Neuronal stem cell (in vitro differentiated cells): ENCODE results near the gene NKX2-3.

Source experiments
- DNase-seq: peaks from one replicate; pipeline ENCODE4 v3.0.0-alpha.2; 2013; ENCODE audit warnings: low spot score
- H2AFZ ChIP-seq: one replicate; pipeline ENCODE4 v1.6.1; 2013; ENCODE audit warnings: mild to moderate bottlenecking, low read length, inconsistent platforms
- H2AK5ac ChIP-seq: 2 replicates; pipeline ENCODE4 v1.6.1; 2013; ENCODE audit warnings: low read depth, mild to moderate bottlenecking, inconsistent platforms, low read length, moderate library complexity, mixed read lengths
- H2BK120ac ChIP-seq: 2 replicates; pipeline ENCODE4 v1.6.1; 2013; ENCODE audit warnings: low read depth, mild to moderate bottlenecking, inconsistent platforms, low read length, moderate library complexity, mixed read lengths
- H2BK12ac ChIP-seq: one replicate; pipeline ENCODE4 v1.6.1; 2013; ENCODE audit warnings: low read length, inconsistent platforms
- H2BK15ac ChIP-seq: 2 replicates; pipeline ENCODE4 v1.6.1; 2013; ENCODE audit warnings: mild to moderate bottlenecking, low read length, inconsistent platforms, mixed read lengths
- H2BK5ac ChIP-seq: one replicate; pipeline ENCODE4 v1.6.1; 2013; ENCODE audit warnings: inconsistent platforms, mild to moderate bottlenecking, low read length, moderate library complexity
- H3K14ac ChIP-seq: one replicate; pipeline ENCODE4 v1.6.1; 2013; ENCODE audit warnings: low read length, inconsistent platforms
- H3K18ac ChIP-seq: 2 replicates; pipeline ENCODE4 v1.6.1; 2013; ENCODE audit warnings: low read length, inconsistent platforms
- H3K23ac ChIP-seq: 2 replicates; pipeline ENCODE4 v1.6.1; 2013; ENCODE audit warnings: low read depth, mild to moderate bottlenecking, mixed read lengths, low read length, inconsistent platforms; ENCODE audit not compliant: poor library complexity
- H3K27ac ChIP-seq: replicated peaks from 3 replicates; pipeline ENCODE4 v1.5.1; 2013; ENCODE audit warnings: low read length, inconsistent platforms
- H3K27me3 ChIP-seq, 3 experiments: 2 replicates each; pipeline ENCODE4 v1.6.1; 2013; ENCODE audit warnings: low read length in 3 of 3, mild to moderate bottlenecking in 2 of 3, inconsistent platforms in 1 of 3, low read depth in 1 of 3, mixed read lengths in 1 of 3, moderate library complexity in 1 of 3; ENCODE audit not compliant: control insufficient read depth in 3 of 3, insufficient read depth in 3 of 3
- H3K36me3 ChIP-seq, 2 donors: replicated peaks in 1 of 2; 2 replicates each; pipeline ENCODE4 v1.6.1; 2013; ENCODE audit warnings: low read length in 2 of 2; ENCODE audit not compliant: control insufficient read depth in 2 of 2, insufficient read depth in 2 of 2
- H3K4ac ChIP-seq: 2 replicates; pipeline ENCODE4 v1.6.1; 2013; ENCODE audit warnings: inconsistent platforms, mild to moderate bottlenecking, low read length, moderate library complexity
- H3K4me1 ChIP-seq, 2 donors: 1 replicate in 1 of 2; 2 replicates in 1 of 2; pipeline ENCODE4 v1.6.1; 2013; ENCODE audit warnings: low read length in 2 of 2, low read depth in 1 of 2; ENCODE audit not compliant: control insufficient read depth in 2 of 2, insufficient read depth in 1 of 2
- H3K4me2 ChIP-seq: one replicate; pipeline ENCODE4 v1.6.1; 2013; ENCODE audit warnings: mild to moderate bottlenecking, low read length, inconsistent platforms; ENCODE audit not compliant: insufficient read depth, poor library complexity, severe bottlenecking
- H3K4me3 ChIP-seq, 2 donors: 2 replicates each; pipeline ENCODE4 v1.5.1; 2013; ENCODE audit warnings: low read length in 2 of 2, mild to moderate bottlenecking in 2 of 2, inconsistent platforms in 1 of 2, moderate library complexity in 1 of 2
- H3K79me1 ChIP-seq: one replicate; pipeline ENCODE4 v1.6.1; 2013; ENCODE audit warnings: low read depth, mild to moderate bottlenecking, inconsistent platforms, low read length, moderate library complexity
- H3K9ac ChIP-seq: one replicate; pipeline ENCODE4 v1.6.1; 2013; ENCODE audit warnings: mild to moderate bottlenecking, low read depth, low read length, inconsistent platforms; ENCODE audit not compliant: poor library complexity
- H3K9me3 ChIP-seq, 2 donors: replicated peaks in 1 of 2; 2 replicates each; pipeline versions ENCODE3 to v1.6.1; 2013; ENCODE audit warnings: low read length in 2 of 2, mild to moderate bottlenecking in 2 of 2, inconsistent platforms in 1 of 2, low read depth in 1 of 2, mixed read lengths in 1 of 2, moderate library complexity in 1 of 2; ENCODE audit not compliant: control insufficient read depth in 2 of 2, insufficient read depth in 1 of 2
- H4K8ac ChIP-seq: one replicate; pipeline ENCODE4 v1.6.1; 2013; ENCODE audit warnings: low read depth, mild to moderate bottlenecking, inconsistent platforms, low read length, moderate library complexity
- H4K91ac ChIP-seq: one replicate; pipeline ENCODE4 v1.6.1; 2013; ENCODE audit warnings: low read length, low read depth, mild to moderate bottlenecking, inconsistent platforms; ENCODE audit not compliant: poor library complexity
- WGBS, 2 donors: extraction: QIAGEN DNeasy Blood & Tissue Kit; methylation state at CpG; one replicate each; pipeline ENCODE4 v1.1.7; 2013; ENCODE audit warnings: missing lambda C conversion rate in 2 of 2, mixed read lengths in 1 of 2; ENCODE audit not compliant: insufficient read length in 2 of 2, insufficient replicate concordance in 1 of 2; ENCODE audit errors: extremely low coverage in 2 of 2; 5-methylcytosine and 5-hydroxymethylcytosine counted together

The NKX2-3 gene

DNA sequence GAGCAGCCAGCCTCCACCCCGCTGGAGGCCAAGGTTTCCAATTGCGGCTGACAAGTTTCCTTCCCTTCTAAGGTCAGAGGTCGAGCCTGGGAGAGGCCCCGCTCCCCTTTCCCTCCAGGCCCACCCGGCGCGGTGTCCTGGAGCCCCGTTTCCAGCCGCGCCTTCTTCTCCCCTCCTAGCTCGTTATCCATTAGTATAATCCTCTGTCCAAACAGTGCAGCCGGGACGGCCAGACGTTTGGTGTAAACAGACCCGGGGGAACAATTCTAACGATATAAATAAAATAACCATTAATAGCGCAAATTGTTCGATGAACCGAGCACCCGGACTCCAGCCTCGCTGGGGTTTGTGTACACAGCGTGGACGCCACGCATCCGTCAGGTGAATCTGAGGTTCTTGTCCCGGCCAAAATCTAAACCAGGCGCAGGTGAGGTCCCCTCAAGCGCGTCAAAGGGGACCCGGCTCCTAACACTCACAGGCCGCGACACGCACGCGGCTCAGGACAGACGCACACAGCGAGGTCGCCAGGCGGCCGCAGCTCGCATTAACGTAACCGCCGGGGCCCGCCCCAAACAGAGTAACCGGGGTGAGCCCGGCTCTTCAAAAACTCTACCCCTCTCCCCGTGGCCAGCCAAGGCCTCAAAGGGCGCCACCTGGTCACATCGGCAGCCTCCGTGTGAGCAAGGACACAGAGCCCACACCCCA lies 10.8 kb upstream of the NKX2-3 start:
- Histone ChIP-seq H3K4ac (no peak overlapping the region), H3K4me3 (no peak overlapping the region), H2BK12ac (no peak overlapping the region), H3K18ac (peak overlapping the region; percentile 44), H2BK5ac (no peak overlapping the region), H2BK15ac (no peak overlapping the region), H4K8ac (no peak overlapping the region), H4K91ac (no peak overlapping the region), H3K36me3 (no peaks in the 10 kb centered on the region), H3K4me2 (no peak overlapping the region), H3K79me1 (no peaks in the 10 kb centered on the region), H3K14ac (no peak overlapping the region), H3K23ac (peak overlapping the region; percentile 68), H2BK120ac (no peak overlapping the region), H3K9ac (no peak overlapping the region), H2AFZ (peak overlapping the region; percentile 16), H3K9me3 (no peaks in the 10 kb centered on the region), H3K27ac (no peak overlapping the region), H3K4me1 (peaks cover 7 to 10% of the 10 kb centered on the region in 2 donors), H2AK5ac (no peak overlapping the region), H3K27me3 (peaks cover 67 to 98% (median 87%) of the 10 kb centered on the region in 3 experiments)
- DNase-seq: no peak
- no CpG with 5 or more reads among the region's 51 CpGs for WGBS, 2 donors

DNA sequence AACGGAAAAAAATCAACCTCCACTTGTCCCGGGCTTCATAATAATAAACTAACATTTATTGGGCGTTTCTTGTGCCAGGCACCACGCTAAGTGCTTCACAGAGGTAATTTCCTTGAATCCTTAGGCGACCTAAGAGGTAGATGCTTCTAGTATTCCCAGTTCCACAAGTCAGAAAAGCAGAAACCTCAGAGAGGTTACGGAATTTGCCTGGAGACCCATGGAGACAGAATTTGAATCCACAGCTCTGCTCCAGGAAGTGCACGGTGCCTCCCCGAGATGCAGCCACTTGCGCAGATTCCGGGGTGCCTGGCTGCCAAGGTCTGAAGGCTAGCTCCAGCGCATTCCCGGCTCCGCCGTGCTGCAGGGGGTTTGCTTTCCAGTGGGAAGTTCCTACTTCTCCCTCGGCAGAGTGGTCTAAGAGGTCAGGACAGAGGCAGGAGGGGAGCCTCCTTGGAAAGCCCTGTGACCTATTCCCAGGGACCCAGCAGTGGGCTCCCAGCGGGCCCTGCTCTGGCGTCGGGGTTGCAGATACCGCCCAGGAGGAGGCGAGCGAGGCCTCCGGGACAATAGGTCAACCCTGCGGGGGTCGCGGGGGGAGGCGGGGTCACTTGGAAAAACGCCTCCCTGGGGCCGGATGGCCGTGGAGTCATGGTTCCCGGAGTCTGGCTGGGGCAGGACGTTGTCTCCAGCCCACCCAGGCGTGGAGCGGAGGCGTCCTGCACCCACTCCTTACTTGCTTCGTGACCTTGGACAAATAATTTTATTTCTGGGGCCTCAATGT lies 10.1 kb upstream of the NKX2-3 start:
- H3K27me3 ChIP-seq: peaks cover 74 to 98% (median 90%) of the 10 kb centered on the region in 3 experiments
- H2BK120ac ChIP-seq: no peak overlapping the region
- no CpG with 5 or more reads among the region's 35 CpGs for WGBS, 2 donors
- peaks cover 7 to 10% of the 10 kb centered on the region in 2 donors for H3K4me1 ChIP-seq
- no peak overlapping the region for H3K4ac ChIP-seq
- H3K79me1 ChIP-seq: no peaks in the 10 kb centered on the region
- H3K4me3 ChIP-seq: no peak overlapping the region
- H2BK15ac ChIP-seq: no peak overlapping the region
- H2AK5ac ChIP-seq: no peak overlapping the region
- H3K4me2 ChIP-seq: peak overlapping the region; percentile 30
- H4K8ac ChIP-seq: no peak overlapping the region
- no peak for DNase-seq
- H3K18ac ChIP-seq: peak overlapping the region; percentile 68
- no peak overlapping the region for H4K91ac ChIP-seq
- no peak overlapping the region for H2BK5ac ChIP-seq
- no peak overlapping the region for H3K9ac ChIP-seq
- H2BK12ac ChIP-seq: no peak overlapping the region
- no peak overlapping the region for H3K14ac ChIP-seq
- H3K9me3 ChIP-seq: no peaks in the 10 kb centered on the region
- H3K36me3 ChIP-seq: no peaks in the 10 kb centered on the region
- no peak overlapping the region for H3K23ac ChIP-seq
- no peak overlapping the region for H3K27ac ChIP-seq
- H2AFZ ChIP-seq: peak overlapping the region; percentile 21

DNA sequence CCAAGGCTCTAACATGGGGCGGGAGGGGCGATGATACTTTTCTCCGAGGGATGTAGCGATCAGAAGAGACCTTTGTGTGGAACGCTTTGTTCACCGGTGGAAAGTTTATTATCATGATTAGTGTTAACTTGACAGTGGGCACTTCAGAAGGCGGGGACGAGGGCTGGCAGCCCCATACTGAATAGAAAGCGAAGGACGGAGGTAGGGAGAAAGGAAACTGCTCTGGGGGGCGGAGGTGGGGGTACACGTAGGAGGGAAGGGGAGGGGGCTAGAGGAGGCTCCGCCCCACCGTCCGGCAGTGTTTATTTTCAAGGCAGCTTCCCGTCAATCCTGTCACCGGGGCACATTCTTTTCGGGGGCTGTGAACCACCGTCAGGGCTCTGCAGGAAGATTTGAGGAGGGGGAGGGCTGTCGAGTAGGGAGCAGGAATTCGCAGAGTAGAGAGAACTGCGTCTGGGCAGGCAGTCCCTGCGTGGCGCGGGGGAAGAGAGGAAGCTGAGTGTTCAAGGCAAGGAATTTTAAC lies 9.4 kb upstream of the NKX2-3 start:
- peak overlapping the region; percentile 21 for H2AFZ ChIP-seq

More for the DNA sequence above, 9.4 kb upstream of the NKX2-3 start:
- Histone ChIP-seq H3K4me3 (peak overlapping the region in 1 of 2 donors; percentile 5), H3K27ac (no peak overlapping the region), H3K79me1 (no peaks in the 10 kb centered on the region), H3K23ac (no peak overlapping the region), H3K4me1 (peaks cover 7 to 10% of the 10 kb centered on the region in 2 donors), H3K4me2 (peak overlapping the region; percentile 47), H2BK120ac (no peak overlapping the region), H3K9ac (no peak overlapping the region), H3K4ac (no peak overlapping the region), H4K91ac (no peak overlapping the region), H3K36me3 (no peaks in the 10 kb centered on the region), H3K27me3 (peaks cover 76 to 98% (median 95%) of the 10 kb centered on the region in 3 experiments), H2BK15ac (no peak overlapping the region), H3K14ac (no peak overlapping the region), H2AK5ac (no peak overlapping the region), H2BK5ac (no peak overlapping the region), H3K18ac (no peak overlapping the region), H3K9me3 (no peaks in the 10 kb centered on the region), H2BK12ac (no peak overlapping the region), H4K8ac (no peak overlapping the region)
- DNase-seq: no peak
- WGBS, 2 donors: no CpG with 5 or more reads among the region's 25 CpGs
